GM10248 (cell line): ENCODE results near the gene RELCH.

Source experiments
- CTCF ChIA-PET: fragments of 300-600 bp; sonication (Branson Sonifier 250); formaldehyde crosslinking; extraction: SDS; loops from one replicate; lab custom pipeline; 2021; ENCODE audit warnings: antibody characterized with exemption; lab: Yijun Ruan, JAX
- POLR2A ChIA-PET: fragments of 350-650 bp; sonication (Branson Sonifier 250); formaldehyde crosslinking; extraction: SDS; loops from one replicate; lab custom pipeline; 2020; ENCODE audit warnings: antibody characterized with exemption; lab: Yijun Ruan, JAX
- DNase-seq: peaks from one replicate; pipeline ENCODE4 v3.0.0; 2012; ENCODE audit errors: extremely low spot score
- TF ChIP-seq, protein P1 (sequence below): IDR thresholded peaks from 2 replicates; pipeline ENCODE4 v1.5.1; 2012; ENCODE audit warnings: mild to moderate bottlenecking, low read depth; ENCODE audit errors: extremely low read depth, missing control alignments, control extremely low read depth

The RELCH gene

DNA sequence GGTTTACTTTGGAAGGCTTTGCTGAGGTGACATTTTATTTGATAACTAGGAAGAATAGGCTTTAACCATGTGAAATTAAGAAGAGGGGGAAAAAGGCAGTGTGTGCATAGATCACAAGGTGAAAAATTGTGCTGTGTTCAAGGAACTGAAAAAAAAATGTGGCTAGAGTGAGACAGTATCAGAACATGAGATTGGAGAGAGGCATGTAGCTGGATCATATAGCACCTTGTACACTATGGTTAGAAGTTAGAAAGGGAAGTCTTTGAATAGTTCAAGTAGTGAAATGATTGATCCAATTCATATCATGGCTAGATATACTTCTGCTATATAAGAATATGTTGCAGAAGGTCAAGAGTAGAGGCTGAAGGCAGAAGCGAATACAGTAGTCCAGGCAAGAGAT is 125.8 kb downstream of the RELCH start:
- ChIA-PET CTCF (interaction anchor here (1.2 to 3.1 kb wide), 2 partner anchors 9 to 12 kb away, joined by 5 to 16 read pairs; partner anchors contain the start of gene TNFRSF11A), POLR2A (no interaction called here)
- TF ChIP-seq, protein P1, sequence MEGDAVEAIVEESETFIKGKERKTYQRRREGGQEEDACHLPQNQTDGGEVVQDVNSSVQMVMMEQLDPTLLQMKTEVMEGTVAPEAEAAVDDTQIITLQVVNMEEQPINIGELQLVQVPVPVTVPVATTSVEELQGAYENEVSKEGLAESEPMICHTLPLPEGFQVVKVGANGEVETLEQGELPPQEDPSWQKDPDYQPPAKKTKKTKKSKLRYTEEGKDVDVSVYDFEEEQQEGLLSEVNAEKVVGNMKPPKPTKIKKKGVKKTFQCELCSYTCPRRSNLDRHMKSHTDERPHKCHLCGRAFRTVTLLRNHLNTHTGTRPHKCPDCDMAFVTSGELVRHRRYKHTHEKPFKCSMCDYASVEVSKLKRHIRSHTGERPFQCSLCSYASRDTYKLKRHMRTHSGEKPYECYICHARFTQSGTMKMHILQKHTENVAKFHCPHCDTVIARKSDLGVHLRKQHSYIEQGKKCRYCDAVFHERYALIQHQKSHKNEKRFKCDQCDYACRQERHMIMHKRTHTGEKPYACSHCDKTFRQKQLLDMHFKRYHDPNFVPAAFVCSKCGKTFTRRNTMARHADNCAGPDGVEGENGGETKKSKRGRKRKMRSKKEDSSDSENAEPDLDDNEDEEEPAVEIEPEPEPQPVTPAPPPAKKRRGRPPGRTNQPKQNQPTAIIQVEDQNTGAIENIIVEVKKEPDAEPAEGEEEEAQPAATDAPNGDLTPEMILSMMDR: no peak
- DNase-seq: no peak

DNA sequence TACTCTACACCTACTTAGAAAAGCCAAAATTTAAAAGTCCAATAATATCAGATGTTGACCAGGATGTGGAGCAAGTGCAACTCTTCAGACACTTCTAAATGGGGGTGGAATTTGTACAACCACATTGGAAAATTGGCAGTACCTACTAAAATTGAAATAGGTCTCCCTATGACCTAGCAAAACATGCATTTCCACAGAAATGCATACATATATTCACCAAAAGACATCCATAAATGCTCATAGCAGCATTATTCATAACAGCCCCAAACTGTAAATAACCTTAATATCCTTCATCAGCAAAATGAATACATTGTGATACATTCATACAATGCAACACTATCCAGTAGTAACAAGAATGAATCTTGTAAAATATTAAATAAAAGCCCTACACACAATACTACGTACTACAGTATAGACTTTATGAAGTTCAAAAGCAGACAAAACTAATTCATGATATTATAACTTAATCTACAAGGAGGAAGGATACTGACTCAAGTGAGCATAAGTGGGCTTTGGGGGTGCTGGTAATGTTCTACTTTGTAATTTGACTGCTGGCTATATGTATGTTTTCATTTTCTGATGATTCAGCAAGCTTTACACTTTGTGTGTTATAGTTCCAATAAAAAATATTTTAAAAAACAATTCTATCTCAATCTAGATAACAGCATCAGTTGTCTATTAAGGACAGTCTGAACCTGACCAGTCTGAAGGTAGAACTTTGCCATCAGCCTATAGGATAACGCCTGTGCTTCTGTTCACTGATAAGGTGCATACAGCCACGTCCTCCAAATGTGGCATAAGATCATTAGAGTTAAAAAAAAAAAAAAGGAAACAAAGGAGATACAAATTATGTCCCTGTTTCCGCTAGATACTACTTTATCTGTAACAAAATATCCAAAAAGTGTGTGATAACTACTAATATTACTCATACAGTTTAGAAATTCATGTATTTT is 131.4 kb downstream of the RELCH start:
- no peak for DNase-seq
- TF ChIP-seq, protein P1: no peak
- ChIA-PET POLR2A (no interaction called here), CTCF (no interaction called here)

DNA sequence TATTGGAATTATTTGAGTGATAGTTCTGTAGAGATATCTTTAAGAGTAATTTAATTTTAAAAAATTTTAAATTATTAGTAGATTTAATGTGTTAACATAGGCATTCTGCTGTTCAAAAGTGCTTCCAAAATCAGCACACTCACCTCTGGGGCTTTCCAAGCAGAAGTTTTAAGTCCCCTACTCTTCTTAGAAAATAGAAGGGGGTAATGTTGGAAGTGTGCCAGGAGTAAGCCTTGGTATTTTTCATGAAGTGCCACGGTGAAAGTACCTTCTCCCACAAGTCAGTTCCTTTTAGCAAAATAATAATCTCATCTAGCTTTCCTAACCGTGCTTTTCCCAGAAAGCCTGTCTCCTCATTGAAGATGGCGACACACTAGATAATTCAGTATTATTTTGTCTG is 134.1 kb downstream of the RELCH start:
- POLR2A ChIA-PET: no interaction called here
- DNase-seq: no peak
- CTCF ChIA-PET: interaction anchor here (1.5 kb wide), 1 partner anchor 13 kb away, joined by 3 read pairs; no protein-coding TSS in a partner anchor

GRCh38 chr18:62323483-62324180 is 136.6 kb downstream of the RELCH start:
- POLR2A ChIA-PET: no interaction called here
- TF ChIP-seq, protein P1: no peak
- CTCF ChIA-PET: interaction anchor here (0.8 to 3.0 kb wide), 10 partner anchors 8 to 261 kb away, joined by 3 to 16 read pairs (median 4); no protein-coding TSS in a partner anchor
- DNase-seq: no peak

More for the DNA sequence above, 134.1 kb downstream of the RELCH start:
- TF ChIP-seq, protein P1: no peak

DNA sequence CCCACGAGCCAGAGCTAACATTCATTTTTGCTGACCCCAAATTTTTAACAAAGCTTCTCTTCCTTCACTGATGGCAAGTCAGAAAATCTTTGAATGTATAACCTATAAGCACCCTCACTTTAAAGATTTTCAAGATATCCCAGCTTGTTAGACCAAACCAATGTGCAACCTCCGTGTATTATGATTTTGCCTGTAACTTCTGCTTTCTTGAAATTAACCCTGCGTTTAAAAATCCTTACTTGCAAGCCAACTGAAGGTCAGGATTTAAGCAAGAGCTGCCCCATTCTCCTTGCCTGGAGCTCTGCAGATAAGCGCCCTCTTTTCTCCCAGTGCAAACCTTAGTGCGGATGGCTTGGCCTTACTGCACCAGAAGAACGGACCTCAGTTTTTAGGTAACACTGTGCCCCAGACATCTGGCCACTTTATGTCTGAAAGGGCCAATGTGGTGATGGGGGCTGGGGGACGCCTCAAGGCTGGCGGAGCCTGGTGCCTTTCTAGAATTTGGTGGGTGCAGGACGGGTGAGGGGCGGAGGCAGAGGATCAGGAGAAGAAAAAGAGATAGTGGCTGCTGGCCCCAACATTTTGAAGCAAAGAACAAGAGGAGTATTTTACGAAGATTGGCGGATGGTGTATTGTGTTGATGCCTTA is 137.2 kb downstream of the RELCH start:
- no peak for DNase-seq
- CTCF ChIA-PET: interaction anchor here (0.6 to 3.0 kb wide), 12 partner anchors 9 to 260 kb away, joined by 3 to 16 read pairs (median 4); no protein-coding TSS in a partner anchor
- TF ChIP-seq, protein P1: no peak
- POLR2A ChIA-PET: no interaction called here
